K562 (cell line): ENCODE measurements around the gene CALML6. TPM values are rescaled to one million over a fixed set of nuclear protein-coding genes. Genes with fewer than 3 reads are reported as not detected.

Source experiments
- CEBPG ChIP-seq, 3 experiments: fragments of 200-800 bp in 1 of 3; sonication (Bioruptor generic) in 1 of 3; sonication (generic) in 1 of 3; formaldehyde crosslinking in 1 of 3; IDR thresholded peaks in 2 of 3; conservative IDR thresholded peaks in 1 of 3; 2 replicates each; pipeline versions ENCODE4 v1.6.1 to v1.8.0; 2016 to 2022; ENCODE audit warnings: missing compliant biosample characterization in 2 of 3, missing genetic modification characterization in 2 of 3, mild to moderate bottlenecking in 1 of 3, missing genetic modification reagents in 1 of 3
- CXXC5 ChIP-seq: fragments of 250-450 bp; sonication (Bioruptor Pico); IDR thresholded peaks from 2 replicates; pipeline ENCODE4 v1.8.0; 2022; ENCODE audit warnings: inconsistent platforms, mild to moderate bottlenecking, moderate library complexity
- FOXK1 ChIP-seq: sonication (generic); formaldehyde crosslinking; IDR thresholded peaks from 2 replicates; pipeline ENCODE4 v1.8.0; 2022; ENCODE audit warnings: missing genetic modification reagents, mild to moderate bottlenecking, borderline replicate concordance
- GTF2E2 ChIP-seq: fragments of 200-800 bp; sonication (Bioruptor generic); IDR thresholded peaks from 2 replicates; pipeline ENCODE4 v1.6.1; 2016; ENCODE audit warnings: missing genetic modification characterization, missing compliant biosample characterization
- KLF16 ChIP-seq: IDR thresholded peaks from 2 replicates; pipeline ENCODE4 v1.6.1; 2016; ENCODE audit warnings: antibody characterized with exemption
- MAFK ChIP-seq: IDR thresholded peaks from 2 replicates; pipeline ENCODE4 v1.6.1; 2011; ENCODE audit warnings: low read length, improper control_type of control experiment
- POLR2AphosphoS2 ChIP-seq: IDR thresholded peaks from 2 replicates; pipeline ENCODE4 v1.6.1; 2012; ENCODE audit warnings: low read length, improper control_type of control experiment
- SOX6 ChIP-seq: fragments of 450-650 bp; IDR thresholded peaks from 2 replicates; pipeline ENCODE4 v1.6.1; 2014; ENCODE audit warnings: mild to moderate bottlenecking
- polyA plus RNA-seq, 8 experiments: library from polyadenylated mRNA; depleted of rRNA in 4 of 8; stranded (reverse) in 5 of 8; unstranded in 3 of 8; fragments of >200 nt; fragmentation: Nextera tagmentation in 2 of 8; fragmentation: Illumina TruSeq in 1 of 8; extraction: Ambion mirVana in 2 of 8; extraction: Trizol in 1 of 8; gene quantifications; 2 replicates each; pipeline versions ENCODE4 v1.2.1 to v1.2.3, GENCODE V29; 2011 to 2014; ENCODE audit warnings: inconsistent platforms in 1 of 8, missing spikeins in 1 of 8
- total RNA-seq, 7 experiments: library from RNA; depleted of rRNA in 6 of 7; stranded (reverse); fragments of >200 nt in 6 of 7; fragmentation: Illumina TruSeq in 2 of 7; extraction: Trizol in 2 of 7; gene quantifications; 2 replicates each; pipeline versions ENCODE4 v1.2.1 to v1.2.3, GENCODE V29; 2011 to 2021; ENCODE audit warnings: low replicate concordance in 1 of 7
- TF ChIP-seq, protein P1 (sequence below): fragments of 150-350 bp; IDR thresholded peaks from 2 replicates; pipeline ENCODE4 v1.6.1; 2014; ENCODE audit warnings: low read depth, mild to moderate bottlenecking, low read length, borderline replicate concordance
- TF ChIP-seq, protein P2 (sequence below): sonication (generic); formaldehyde crosslinking; IDR thresholded peaks from 2 replicates; pipeline ENCODE4 v1.8.0; 2022; ENCODE audit warnings: mild to moderate bottlenecking, missing genetic modification reagents
- TF ChIP-seq, protein P3 (sequence below), 2 experiments: fragments of 450-650 bp; conservative IDR thresholded peaks; 2 replicates each; pipeline ENCODE4 v1.6.1; 2017; ENCODE audit warnings: mild to moderate bottlenecking in 2 of 2, moderate library complexity in 2 of 2
- TF ChIP-seq, protein P4 (sequence below): fragments of 250-450 bp; sonication (Bioruptor Pico); IDR thresholded peaks from 2 replicates; pipeline ENCODE4 v1.8.0; 2021; ENCODE audit warnings: moderate library complexity, mild to moderate bottlenecking, inconsistent platforms

CALML6 gene
- total and polyA plus RNA-seq, 9 of the 15 experiments (the other 6 are each of a cell fraction or from before 2014, with no cell fraction given) = 0.14 TPM; not detected in 8

DNA sequence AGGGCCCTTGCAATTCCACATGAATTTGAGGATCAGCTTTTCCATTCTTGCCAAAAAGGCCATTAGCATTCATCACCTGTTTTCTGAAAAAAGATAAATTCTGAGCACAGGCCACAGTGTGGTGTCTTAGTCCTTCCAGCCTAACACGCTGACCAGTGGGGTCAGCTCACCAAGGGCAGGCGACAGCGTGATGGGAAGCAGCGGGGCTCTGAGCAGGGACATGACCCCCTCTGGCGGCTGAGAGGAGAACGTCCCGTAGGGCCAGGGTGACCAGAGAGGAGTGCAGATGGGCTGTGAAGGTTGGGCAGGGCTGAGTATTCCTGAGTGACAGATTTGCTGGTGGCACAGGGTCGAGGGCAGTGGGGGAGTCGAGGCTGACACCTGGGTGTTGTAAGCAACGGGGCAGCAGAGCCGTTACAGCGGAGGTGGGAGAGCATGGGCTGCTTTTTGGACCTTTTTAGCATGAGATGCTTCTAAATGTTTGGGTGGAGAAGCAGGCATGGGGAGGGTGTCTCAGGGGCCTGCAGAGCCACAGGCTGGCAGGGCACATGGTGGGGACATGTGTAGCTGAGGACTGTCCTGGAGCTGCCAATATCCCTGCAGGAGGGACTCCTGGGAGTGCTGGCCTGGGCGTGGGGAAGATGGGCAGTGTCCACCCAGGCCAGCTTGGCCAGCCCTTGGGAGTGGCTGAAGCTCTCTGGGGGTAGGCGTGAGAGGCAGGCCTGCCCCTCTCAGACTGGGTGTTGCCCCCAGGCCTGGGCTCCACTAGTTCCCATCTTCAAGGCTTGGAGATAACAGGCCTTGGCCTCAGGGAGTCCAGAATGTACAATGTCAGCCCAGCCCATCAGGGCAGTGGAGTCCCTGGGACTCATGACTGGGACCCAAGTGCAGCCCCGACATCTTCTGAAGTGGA, 8.6 kb upstream of the CALML6 start (continued):
- TF ChIP-seq, protein P1, sequence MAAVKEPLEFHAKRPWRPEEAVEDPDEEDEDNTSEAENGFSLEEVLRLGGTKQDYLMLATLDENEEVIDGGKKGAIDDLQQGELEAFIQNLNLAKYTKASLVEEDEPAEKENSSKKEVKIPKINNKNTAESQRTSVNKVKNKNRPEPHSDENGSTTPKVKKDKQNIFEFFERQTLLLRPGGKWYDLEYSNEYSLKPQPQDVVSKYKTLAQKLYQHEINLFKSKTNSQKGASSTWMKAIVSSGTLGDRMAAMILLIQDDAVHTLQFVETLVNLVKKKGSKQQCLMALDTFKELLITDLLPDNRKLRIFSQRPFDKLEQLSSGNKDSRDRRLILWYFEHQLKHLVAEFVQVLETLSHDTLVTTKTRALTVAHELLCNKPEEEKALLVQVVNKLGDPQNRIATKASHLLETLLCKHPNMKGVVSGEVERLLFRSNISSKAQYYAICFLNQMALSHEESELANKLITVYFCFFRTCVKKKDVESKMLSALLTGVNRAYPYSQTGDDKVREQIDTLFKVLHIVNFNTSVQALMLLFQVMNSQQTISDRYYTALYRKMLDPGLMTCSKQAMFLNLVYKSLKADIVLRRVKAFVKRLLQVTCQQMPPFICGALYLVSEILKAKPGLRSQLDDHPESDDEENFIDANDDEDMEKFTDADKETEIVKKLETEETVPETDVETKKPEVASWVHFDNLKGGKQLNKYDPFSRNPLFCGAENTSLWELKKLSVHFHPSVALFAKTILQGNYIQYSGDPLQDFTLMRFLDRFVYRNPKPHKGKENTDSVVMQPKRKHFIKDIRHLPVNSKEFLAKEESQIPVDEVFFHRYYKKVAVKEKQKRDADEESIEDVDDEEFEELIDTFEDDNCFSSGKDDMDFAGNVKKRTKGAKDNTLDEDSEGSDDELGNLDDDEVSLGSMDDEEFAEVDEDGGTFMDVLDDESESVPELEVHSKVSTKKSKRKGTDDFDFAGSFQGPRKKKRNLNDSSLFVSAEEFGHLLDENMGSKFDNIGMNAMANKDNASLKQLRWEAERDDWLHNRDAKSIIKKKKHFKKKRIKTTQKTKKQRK = no peak
- TF ChIP-seq, protein P2, sequence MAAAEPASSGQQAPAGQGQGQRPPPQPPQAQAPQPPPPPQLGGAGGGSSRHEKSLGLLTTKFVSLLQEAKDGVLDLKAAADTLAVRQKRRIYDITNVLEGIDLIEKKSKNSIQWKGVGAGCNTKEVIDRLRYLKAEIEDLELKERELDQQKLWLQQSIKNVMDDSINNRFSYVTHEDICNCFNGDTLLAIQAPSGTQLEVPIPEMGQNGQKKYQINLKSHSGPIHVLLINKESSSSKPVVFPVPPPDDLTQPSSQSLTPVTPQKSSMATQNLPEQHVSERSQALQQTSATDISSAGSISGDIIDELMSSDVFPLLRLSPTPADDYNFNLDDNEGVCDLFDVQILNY (CRISPR knock-in tag) = no peak
- TF ChIP-seq CXXC5 (peak; percentile 74), KLF16 (peak; percentile 68), GTF2E2 (no peak), MAFK (peak; percentile 40; the same call in 1 of the 2 replicates), SOX6 (peak; percentile 60; the same call in 1 of the 2 replicates), POLR2AphosphoS2 (peak; percentile 80; the same call in 1 of the 2 replicates), CEBPG (CRISPR knock-in tag; IDR thresholded peaks at IDR 0.05) (no peak), CEBPG (tag; conservative IDR thresholded peaks at IDR 0.05 in 1 of 2, IDR thresholded peaks at IDR 0.05 in 1 of 2) (no peak), FOXK1 (no peak)
- TF ChIP-seq, protein P3, sequence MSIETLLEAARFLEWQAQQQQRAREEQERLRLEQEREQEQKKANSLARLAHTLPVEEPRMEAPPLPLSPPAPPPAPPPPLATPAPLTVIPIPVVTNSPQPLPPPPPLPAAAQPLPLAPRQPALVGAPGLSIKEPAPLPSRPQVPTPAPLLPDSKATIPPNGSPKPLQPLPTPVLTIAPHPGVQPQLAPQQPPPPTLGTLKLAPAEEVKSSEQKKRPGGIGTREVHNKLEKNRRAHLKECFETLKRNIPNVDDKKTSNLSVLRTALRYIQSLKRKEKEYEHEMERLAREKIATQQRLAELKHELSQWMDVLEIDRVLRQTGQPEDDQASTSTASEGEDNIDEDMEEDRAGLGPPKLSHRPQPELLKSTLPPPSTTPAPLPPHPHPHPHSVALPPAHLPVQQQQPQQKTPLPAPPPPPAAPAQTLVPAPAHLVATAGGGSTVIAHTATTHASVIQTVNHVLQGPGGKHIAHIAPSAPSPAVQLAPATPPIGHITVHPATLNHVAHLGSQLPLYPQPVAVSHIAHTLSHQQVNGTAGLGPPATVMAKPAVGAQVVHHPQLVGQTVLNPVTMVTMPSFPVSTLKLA (conservative IDR thresholded peaks at IDR 0.05) = peak in 1 of 2 experiments; percentile 73; a peak in 2 of 4 replicates
- TF ChIP-seq, protein P4, sequence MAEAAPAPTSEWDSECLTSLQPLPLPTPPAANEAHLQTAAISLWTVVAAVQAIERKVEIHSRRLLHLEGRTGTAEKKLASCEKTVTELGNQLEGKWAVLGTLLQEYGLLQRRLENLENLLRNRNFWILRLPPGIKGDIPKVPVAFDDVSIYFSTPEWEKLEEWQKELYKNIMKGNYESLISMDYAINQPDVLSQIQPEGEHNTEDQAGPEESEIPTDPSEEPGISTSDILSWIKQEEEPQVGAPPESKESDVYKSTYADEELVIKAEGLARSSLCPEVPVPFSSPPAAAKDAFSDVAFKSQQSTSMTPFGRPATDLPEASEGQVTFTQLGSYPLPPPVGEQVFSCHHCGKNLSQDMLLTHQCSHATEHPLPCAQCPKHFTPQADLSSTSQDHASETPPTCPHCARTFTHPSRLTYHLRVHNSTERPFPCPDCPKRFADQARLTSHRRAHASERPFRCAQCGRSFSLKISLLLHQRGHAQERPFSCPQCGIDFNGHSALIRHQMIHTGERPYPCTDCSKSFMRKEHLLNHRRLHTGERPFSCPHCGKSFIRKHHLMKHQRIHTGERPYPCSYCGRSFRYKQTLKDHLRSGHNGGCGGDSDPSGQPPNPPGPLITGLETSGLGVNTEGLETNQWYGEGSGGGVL (CRISPR knock-in tag) = no peak
